BJ (cell line): ENCODE data around the gene HGFAC. TPM values are rescaled to one million over a fixed set of nuclear protein-coding genes. Genes with fewer than 3 reads are reported as not detected.

Experiments used
- CTCF ChIA-PET: fragments of 350-600 bp; formaldehyde crosslinking; extraction: SDS; loops from one replicate; lab custom pipeline; 2021; ENCODE audit warnings: antibody characterized with exemption, inconsistent platforms; lab: Yijun Ruan, JAX
- POLR2A ChIA-PET: fragments of 300-600 bp; sonication (Branson Sonifier 250); formaldehyde crosslinking; extraction: SDS; loops from one replicate; lab custom pipeline; 2021; ENCODE audit warnings: antibody characterized with exemption; lab: Charles Lee
- DNase-seq: peaks from one replicate; pipeline ENCODE4 v3.0.0-alpha.2; 2011; ENCODE audit warnings: low read depth
- H3K27me3 ChIP-seq: 2 replicates; pipeline ENCODE4 v1.6.0; 2011; ENCODE audit warnings: low read length; ENCODE audit not compliant: control insufficient read depth, insufficient read depth
- H3K36me3 ChIP-seq: 2 replicates; pipeline ENCODE4 v1.5.1; 2011; ENCODE audit warnings: low read length; ENCODE audit not compliant: control insufficient read depth, insufficient read depth
- H3K4me3 ChIP-seq: 2 replicates; pipeline ENCODE4 v1.5.1; 2011; ENCODE audit warnings: low read depth, mild to moderate bottlenecking, control low read depth, low read length
- CTCF ChIP-seq: IDR thresholded peaks from 2 replicates; pipeline ENCODE4 v1.5.1; 2011; ENCODE audit warnings: low read depth, mild to moderate bottlenecking, control low read depth, inconsistent platforms, low read length, moderate library complexity; ENCODE audit not compliant: insufficient read depth
- polyA plus RNA-seq: library from polyadenylated mRNA; depleted of rRNA; stranded (reverse); fragments of >200 nt; gene quantifications from 2 replicates; pipeline ENCODE4 v1.2.3, GENCODE V29; 2011

HGFAC gene
- polyA plus RNA-seq, 1 experiment: not detected

GRCh38 chr4:3404546-3404945, 37.2 kb upstream of the HGFAC start:
- DNase-seq: no peak
- ChIA-PET POLR2A (no interaction called here), CTCF (interaction anchor here (1.3 to 1.4 kb wide), 2 partner anchors 39 to 297 kb away, joined by 3 to 5 read pairs; no protein-coding TSS in a partner anchor)
- TF ChIP-seq CTCF: no peak
- H3K36me3 ChIP-seq: no peaks in the 10 kb centered on the region
- no peaks in the 10 kb centered on the region for H3K27me3 ChIP-seq
- no peak overlapping the region for H3K4me3 ChIP-seq

- POLR2A ChIA-PET: no interaction called here
- no peaks in the 10 kb centered on the region for H3K27me3 ChIP-seq
- CTCF ChIA-PET: interaction anchor here (1.3 kb wide), 1 partner anchor 298 kb away, joined by 3 read pairs; no protein-coding TSS in a partner anchor
- H3K36me3 ChIP-seq: no peaks in the 10 kb centered on the region
- no peak for DNase-seq
- no peak for TF ChIP-seq CTCF
- no peak overlapping the region for H3K4me3 ChIP-seq
Measured at GRCh38 chr4:3405176-3405575, 36.6 kb upstream of the HGFAC start.

- ChIA-PET CTCF (no interaction called here), POLR2A (no interaction called here)
- Histone ChIP-seq H3K4me3 (no peak overlapping the region), H3K27me3 (no peaks in the 10 kb centered on the region), H3K36me3 (no peaks in the 10 kb centered on the region)
- DNase-seq: no peak
- no peak for TF ChIP-seq CTCF
Measured at GRCh38 chr4:3406021-3406420, 35.7 kb upstream of the HGFAC start.

GRCh38 chr4:3406431-3406830, 35.3 kb upstream of the HGFAC start:
- Histone ChIP-seq H3K36me3 (no peaks in the 10 kb centered on the region), H3K4me3 (no peak overlapping the region), H3K27me3 (no peaks in the 10 kb centered on the region)
- CTCF ChIA-PET: no interaction called here
- no peak for DNase-seq
- no peak for TF ChIP-seq CTCF
- POLR2A ChIA-PET: no interaction called here

GRCh38 chr4:3407171-3407771, 34.5 kb upstream of the HGFAC start:
- POLR2A ChIA-PET: no interaction called here

More at GRCh38 chr4:3407171-3407771, 34.5 kb upstream of the HGFAC start:
- Histone ChIP-seq H3K4me3 (no peak overlapping the region), H3K36me3 (no peaks in the 10 kb centered on the region), H3K27me3 (no peaks in the 10 kb centered on the region)
- TF ChIP-seq CTCF: no peak
- DNase-seq: no peak
- CTCF ChIA-PET: interaction anchor here (0.6 kb wide), 1 partner anchor 307 kb away, joined by 3 read pairs; no protein-coding TSS in a partner anchor
